Fibroblast of skin of left biceps (primary cell): Measurements from ENCODE around the gene NPS.

Experiments
- DNase-seq, 2 experiments: peaks; one replicate each; pipeline ENCODE4 v3.0.0-alpha.2; 2013; ENCODE audit warnings: low read depth in 2 of 2

The NPS gene

GRCh38 chr10:127549009-127549408 lies at the start of gene NPS:
TSS of gene NPS (plus strand) at chr10:127549309. CDS start at chr10:127549369, 60 bp downstream.
- DNase-seq = no peak

GRCh38 chr10:127500127-127500526 lies 49.0 kb upstream of the NPS start:
- no peak for DNase-seq

- no peak for DNase-seq
These were observed 43.0 kb upstream of the NPS start for GRCh38 chr10:127506094-127506493.

- DNase-seq = no peak
These were observed 26.8 kb upstream of the NPS start for GRCh38 chr10:127522298-127522697.

GRCh38 chr10:127523476-127523875 lies 25.6 kb upstream of the NPS start:
- DNase-seq = no peak

GRCh38 chr10:127524229-127524628 lies 24.9 kb upstream of the NPS start:
- no peak for DNase-seq

- DNase-seq = no peak
These were observed 24.0 kb upstream of the NPS start for GRCh38 chr10:127524908-127525665.

- DNase-seq = no peak
These were observed 23.4 kb upstream of the NPS start for GRCh38 chr10:127525686-127526085.

GRCh38 chr10:127526161-127526560 lies 22.9 kb upstream of the NPS start:
- no peak for DNase-seq

GRCh38 chr10:127527320-127527719 lies 21.8 kb upstream of the NPS start:
- no peak for DNase-seq

GRCh38 chr10:127527891-127528290 lies 21.2 kb upstream of the NPS start:
- DNase-seq = no peak

GRCh38 chr10:127532193-127532592 lies 16.9 kb upstream of the NPS start:
- no peak for DNase-seq

- no peak for DNase-seq
These were observed 16.4 kb upstream of the NPS start for GRCh38 chr10:127532659-127533058.

GRCh38 chr10:127534074-127534473 lies 15.0 kb upstream of the NPS start:
- DNase-seq = no peak

GRCh38 chr10:127534496-127534895 lies 14.6 kb upstream of the NPS start:
- DNase-seq = no peak

GRCh38 chr10:127535802-127536515 lies 13.2 kb upstream of the NPS start:
- DNase-seq = no peak

- DNase-seq = no peak
These were observed 11.9 kb upstream of the NPS start for GRCh38 chr10:127536972-127537760.

- DNase-seq = no peak
These were observed 11.2 kb upstream of the NPS start for GRCh38 chr10:127537924-127538323.

GRCh38 chr10:127548022-127548421 lies 1.1 kb upstream of the NPS start:
- no peak for DNase-seq

- DNase-seq = no peak
These were observed 1.8 kb downstream of the NPS start for GRCh38 chr10:127550861-127551260.

- DNase-seq = no peak
These were observed 3.3 kb downstream of the NPS start for GRCh38 chr10:127552446-127552845.

GRCh38 chr10:127553417-127553816 lies 4.3 kb downstream of the NPS start:
- DNase-seq = no peak

GRCh38 chr10:127556916-127557315 lies 7.8 kb downstream of the NPS start:
- DNase-seq = no peak
